Testis (tissue), 2 donors: ENCODE results near the gene AGFG2.

Source experiments
- CTCF ChIP-seq, 3 experiments: fragments of 450-650 bp in 2 of 3; fragments of 200-600 bp in 1 of 3; sonication (generic) in 1 of 3; IDR thresholded peaks; one replicate each; pipeline ENCODE4 v1.5.1; 2016 to 2019; ENCODE audit warnings: antibody characterized with exemption in 3 of 3, mild to moderate bottlenecking in 2 of 3, moderate library complexity in 1 of 3
- POLR2A ChIP-seq: fragments of 450-650 bp; IDR thresholded peaks from one replicate; pipeline ENCODE4 v1.6.1; 2017; ENCODE audit warnings: antibody characterized with exemption, mild to moderate bottlenecking, moderate library complexity

- TF ChIP-seq CTCF (IDR thresholded peaks at IDR 0.05) = no peak
- no peak for TF ChIP-seq POLR2A
These were observed 38.1 kb downstream of the AGFG2 start for GRCh38 chr7:100577103-100577502.
